H1 (cell line): ENCODE results near the gene AATK. TPM values are rescaled to one million over a fixed set of nuclear protein-coding genes. Genes with fewer than 3 reads are reported as not detected.

ENCODE experiments used
- FOSL1 ChIP-seq: IDR thresholded peaks from 2 replicates; pipeline ENCODE4 v1.6.1; 2011; ENCODE audit warnings: mild to moderate bottlenecking, low read depth, low read length, moderate library complexity; ENCODE audit not compliant: insufficient read depth
- RFX5 ChIP-seq: IDR thresholded peaks from 2 replicates; pipeline ENCODE4 v1.6.1; 2011; ENCODE audit warnings: low read depth, low read length, improper control_type of control experiment, borderline replicate concordance
- SIX5 ChIP-seq: IDR thresholded peaks from 2 replicates; pipeline ENCODE4 v1.6.1; 2011; ENCODE audit warnings: mild to moderate bottlenecking, low read depth, low read length
- SRF ChIP-seq: IDR thresholded peaks from 2 replicates; pipeline ENCODE4 v1.6.1; 2011; ENCODE audit warnings: mild to moderate bottlenecking, low read depth, low read length, moderate library complexity
- TAF1 ChIP-seq: IDR thresholded peaks from 2 replicates; pipeline ENCODE4 v1.6.1; 2011; ENCODE audit warnings: mild to moderate bottlenecking, low read depth, low read length
- ZNF274 ChIP-seq: IDR thresholded peaks from 2 replicates; pipeline ENCODE4 v1.7.0; 2012; ENCODE audit warnings: low read length, borderline replicate concordance; ENCODE audit errors: extremely low read depth
- polyA plus RNA-seq, 7 experiments: library from polyadenylated mRNA; depleted of rRNA in 3 of 7; stranded (reverse) in 5 of 7; unstranded in 2 of 7; fragments of >200 nt in 5 of 7; fragments of 200-250 nt in 2 of 7; gene quantifications; 1 replicate in 5 of 7; 2 replicates in 1 of 7; 4 replicates in 1 of 7; pipeline versions ENCODE4 v1.2.1 to v1.2.3, GENCODE V29; 2011 to 2013; ENCODE audit warnings: missing spikeins in 2 of 7, mixed read lengths in 2 of 7
- total RNA-seq: library from RNA; stranded (reverse); fragmentation: NEBNext Ultra II Directional; extraction: Animal tissue kit (Norgen Biotek cat#: 25700); gene quantifications from 2 replicates; pipeline ENCODE4 v1.2.1, GENCODE V29; 2021

The AATK gene
- total and polyA plus RNA-seq, 2 of the 8 experiments (the other 6 are each of a cell fraction or from before 2014, with no cell fraction given), result 1.7 to 3.5 TPM

DNA sequence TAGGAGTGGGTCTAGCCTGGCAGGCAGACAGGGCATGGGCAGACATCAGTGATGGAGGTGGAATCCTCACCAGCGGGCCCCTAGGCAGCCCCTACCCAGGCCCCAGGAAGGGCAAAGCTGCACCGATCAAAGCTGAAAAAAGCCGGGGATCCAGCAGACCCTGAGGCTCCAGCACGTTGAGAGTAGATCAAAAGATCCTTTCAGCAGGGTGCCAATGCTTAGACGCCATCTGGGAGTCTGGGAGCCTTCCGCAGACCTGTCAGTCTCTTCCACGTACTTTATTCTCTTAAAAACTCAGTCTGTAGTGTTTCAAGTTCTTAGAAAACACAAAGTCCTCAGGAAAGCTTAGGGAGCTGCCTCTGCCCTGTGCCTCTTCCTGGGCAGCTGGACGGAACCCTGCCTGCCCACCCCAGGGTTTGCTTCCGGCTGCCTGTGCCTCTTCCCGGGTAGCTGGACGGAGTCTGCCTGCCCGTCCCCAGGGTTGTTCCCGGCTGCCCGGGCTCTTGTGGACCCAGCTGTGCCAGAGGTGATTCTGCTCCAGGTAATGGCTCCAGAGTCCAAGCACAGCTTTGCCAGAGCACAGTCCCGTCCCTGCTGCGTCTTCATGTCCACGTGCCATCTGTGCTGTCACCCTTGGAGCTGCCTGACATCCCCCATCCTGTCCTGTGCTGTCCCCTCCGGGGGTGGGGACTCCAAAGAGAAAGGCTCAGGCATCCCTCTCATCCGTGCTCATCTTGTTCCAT is 51.5 kb downstream of the AATK start (continued):
- TF ChIP-seq ZNF274 (no peak), SIX5 (no peak), RFX5 (no peak), SRF (no peak), TAF1 (no peak), FOSL1 (no peak)
